Measurements from ENCODE around the gene SMIM35.

The SMIM35 gene

GRCh38 chr11:118109231-118109630, 22.5 kb upstream of the SMIM35 start:
- Histone ChIP-seq H3K4me1 (ENCODE audit: insufficient read depth, low read length, severe bottlenecking) (no peaks in the 10 kb centered on the region), H2AFZ (ENCODE audit: low read length) (no peak overlapping the region), H3K27ac (ENCODE audit: low read depth, low read length, poor library complexity, severe bottlenecking) (no peak overlapping the region), H4K20me1 (ENCODE audit: insufficient read depth, low read length) (no peaks in the 10 kb centered on the region), H3K9me3 (ENCODE audit: low read length) (no peaks in the 10 kb centered on the region), H3K4me3 (ENCODE audit: low read depth, low read length, poor library complexity, severe bottlenecking) (no peak overlapping the region), H3K79me2 (ENCODE audit: insufficient read depth, low read length) (no peaks in the 10 kb centered on the region), H3F3A (ENCODE audit: insufficient read depth, low read length) (no peaks in the 10 kb centered on the region), H3K9me2 (ENCODE audit: low read depth, low read length) (no peaks in the 10 kb centered on the region), H3K9ac (ENCODE audit: low read length) (no peak overlapping the region), H3K36me3 (ENCODE audit: insufficient read depth, low read length) (no peaks in the 10 kb centered on the region), H3K4me2 (ENCODE audit: low read length) (no peak overlapping the region), H3K27me3 (ENCODE audit: insufficient read depth, low read length) (no peaks in the 10 kb centered on the region; the same call in 1 of the 2 replicates)
- TF ChIP-seq EZH2 (IDR thresholded peaks at IDR 0.05; ENCODE audit: borderline replicate concordance, low read length) (no peak), CTCF (IDR thresholded peaks at IDR 0.05; ENCODE audit: low read length) (no peak)

GRCh38 chr11:118108513-118108912, 21.8 kb upstream of the SMIM35 start:
- Histone ChIP-seq H3K4me1 (ENCODE audit: insufficient read depth, low read length, severe bottlenecking) (no peaks in the 10 kb centered on the region), H3F3A (ENCODE audit: insufficient read depth, low read length) (no peaks in the 10 kb centered on the region), H3K9me2 (ENCODE audit: low read depth, low read length) (no peaks in the 10 kb centered on the region), H3K27ac (ENCODE audit: low read depth, low read length, poor library complexity, severe bottlenecking) (no peak overlapping the region), H3K79me2 (ENCODE audit: insufficient read depth, low read length) (no peaks in the 10 kb centered on the region), H2AFZ (ENCODE audit: low read length) (no peak overlapping the region), H3K4me2 (ENCODE audit: low read length) (no peak overlapping the region), H4K20me1 (ENCODE audit: insufficient read depth, low read length) (no peaks in the 10 kb centered on the region), H3K4me3 (ENCODE audit: low read depth, low read length, poor library complexity, severe bottlenecking) (no peak overlapping the region), H3K36me3 (ENCODE audit: insufficient read depth, low read length) (no peaks in the 10 kb centered on the region), H3K9ac (ENCODE audit: low read length) (no peak overlapping the region), H3K9me3 (ENCODE audit: low read length) (no peaks in the 10 kb centered on the region), H3K27me3 (ENCODE audit: insufficient read depth, low read length) (no peaks in the 10 kb centered on the region; the same call in 1 of the 2 replicates)
- TF ChIP-seq CTCF (IDR thresholded peaks at IDR 0.05; ENCODE audit: low read length) (no peak), EZH2 (IDR thresholded peaks at IDR 0.05; ENCODE audit: borderline replicate concordance, low read length) (no peak)

GRCh38 chr11:118106789-118107335, 20.1 kb upstream of the SMIM35 start:
- Histone ChIP-seq H3K27ac (ENCODE audit: low read depth, low read length, poor library complexity, severe bottlenecking) (no peak overlapping the region), H3K4me2 (ENCODE audit: low read length) (no peak overlapping the region), H3K27me3 (ENCODE audit: insufficient read depth, low read length) (no peaks in the 10 kb centered on the region; the same call in 1 of the 2 replicates), H3K36me3 (ENCODE audit: insufficient read depth, low read length) (no peaks in the 10 kb centered on the region), H3K4me3 (ENCODE audit: low read depth, low read length, poor library complexity, severe bottlenecking) (no peak overlapping the region), H4K20me1 (ENCODE audit: insufficient read depth, low read length) (no peaks in the 10 kb centered on the region), H3K79me2 (ENCODE audit: insufficient read depth, low read length) (no peaks in the 10 kb centered on the region), H3F3A (ENCODE audit: insufficient read depth, low read length) (no peaks in the 10 kb centered on the region), H2AFZ (ENCODE audit: low read length) (no peak overlapping the region), H3K9me2 (ENCODE audit: low read depth, low read length) (no peaks in the 10 kb centered on the region), H3K9ac (ENCODE audit: low read length) (no peak overlapping the region), H3K9me3 (ENCODE audit: low read length) (no peaks in the 10 kb centered on the region), H3K4me1 (ENCODE audit: insufficient read depth, low read length, severe bottlenecking) (no peaks in the 10 kb centered on the region)
- TF ChIP-seq CTCF (IDR thresholded peaks at IDR 0.05; ENCODE audit: low read length) (no peak), EZH2 (IDR thresholded peaks at IDR 0.05; ENCODE audit: borderline replicate concordance, low read length) (no peak)
